H9 (cell line): ENCODE results near the gene PCDH9. TPM values are rescaled to one million over a fixed set of nuclear protein-coding genes. Genes with fewer than 3 reads are reported as not detected.

Experiments
- DNase-seq: peaks from one replicate; pipeline ENCODE4 v3.0.0-alpha.2; 2017
- H2AFZ ChIP-seq: one replicate; pipeline ENCODE4 v1.6.1; 2013; ENCODE audit warnings: mild to moderate bottlenecking, low read length, control low read depth, moderate library complexity
- H2AK5ac ChIP-seq: 2 replicates; pipeline ENCODE4 v1.6.1; 2013; ENCODE audit warnings: low read length, control low read depth, mixed read lengths; ENCODE audit not compliant: insufficient read length
- H2BK120ac ChIP-seq: one replicate; pipeline ENCODE4 v1.6.1; 2013; ENCODE audit warnings: low read depth, mild to moderate bottlenecking, low read length, control low read depth, inconsistent platforms; ENCODE audit not compliant: poor library complexity, severe bottlenecking
- H2BK12ac ChIP-seq: 2 replicates; pipeline ENCODE4 v1.6.1; 2013; ENCODE audit warnings: low read length, control low read depth, mixed read lengths, low read depth; ENCODE audit not compliant: insufficient read length
- H2BK15ac ChIP-seq: 2 replicates; pipeline ENCODE4 v1.6.1; 2013; ENCODE audit warnings: low read depth, low read length, control low read depth
- H2BK20ac ChIP-seq: one replicate; pipeline ENCODE4 v1.6.1; 2013; ENCODE audit warnings: low read depth, mild to moderate bottlenecking, low read length, control low read depth, inconsistent platforms; ENCODE audit not compliant: poor library complexity, severe bottlenecking
- H2BK5ac ChIP-seq: 2 replicates; pipeline ENCODE4 v1.6.1; 2013; ENCODE audit warnings: low read length, control low read depth, mixed read lengths; ENCODE audit not compliant: insufficient read length
- H3K14ac ChIP-seq: 2 replicates; pipeline ENCODE4 v1.6.1; 2013; ENCODE audit warnings: low read length, control low read depth; ENCODE audit not compliant: insufficient read depth
- H3K18ac ChIP-seq: 2 replicates; pipeline ENCODE4 v1.6.1; 2013; ENCODE audit warnings: low read depth, mild to moderate bottlenecking, mixed read lengths, low read length, control low read depth; ENCODE audit not compliant: insufficient read length
- H3K23ac ChIP-seq: 2 replicates; pipeline ENCODE4 v1.6.1; 2013; ENCODE audit warnings: low read length, control low read depth, mixed read lengths, low read depth; ENCODE audit not compliant: insufficient read length
- H3K23me2 ChIP-seq: 2 replicates; pipeline ENCODE4 v1.6.1; 2013; ENCODE audit warnings: low read depth, mild to moderate bottlenecking, mixed read lengths, low read length, control low read depth; ENCODE audit not compliant: insufficient read length, poor library complexity, severe bottlenecking
- H3K27ac ChIP-seq: 2 replicates; pipeline ENCODE4 v1.5.1; 2013; ENCODE audit warnings: low read length, control low read depth, mixed read lengths, low read depth; ENCODE audit not compliant: insufficient read length
- H3K27me3 ChIP-seq: 2 replicates; pipeline ENCODE4 v1.6.1; 2013; ENCODE audit warnings: low read length, control low read depth, inconsistent platforms; ENCODE audit not compliant: insufficient read depth
- H3K4ac ChIP-seq: 2 replicates; pipeline ENCODE4 v1.6.1; 2013; ENCODE audit warnings: low read depth, mild to moderate bottlenecking, control low read depth, inconsistent platforms, low read length, moderate library complexity
- H3K4me1 ChIP-seq: 2 replicates; pipeline ENCODE4 v1.6.1; 2013; ENCODE audit warnings: low read length, control low read depth, inconsistent platforms; ENCODE audit not compliant: insufficient read depth
- H3K4me2 ChIP-seq: 2 replicates; pipeline ENCODE4 v1.6.1; 2013; ENCODE audit warnings: low read length, control low read depth, mixed read lengths; ENCODE audit not compliant: insufficient read length, insufficient read depth
- H3K56ac ChIP-seq: 2 replicates; pipeline ENCODE4 v1.6.1; 2013; ENCODE audit warnings: low read depth, mild to moderate bottlenecking, mixed read lengths, low read length, control low read depth; ENCODE audit not compliant: insufficient read length
- H3K79me1 ChIP-seq: 2 replicates; pipeline ENCODE4 v1.6.1; 2013; ENCODE audit warnings: low read depth, mild to moderate bottlenecking, moderate library complexity, low read length, control low read depth, inconsistent platforms; ENCODE audit not compliant: insufficient read depth, poor library complexity, severe bottlenecking
- H3K79me2 ChIP-seq: 2 replicates; pipeline ENCODE4 v1.6.1; 2013; ENCODE audit warnings: low read length, control low read depth, inconsistent platforms; ENCODE audit not compliant: insufficient read depth
- H3K9ac ChIP-seq: 2 replicates; pipeline ENCODE4 v1.6.1; 2013; ENCODE audit warnings: low read length, control low read depth, mixed read lengths; ENCODE audit not compliant: insufficient read length; ENCODE audit errors: extremely low read depth
- H3K9me3 ChIP-seq: one replicate; pipeline ENCODE4 v1.6.1; 2013; ENCODE audit warnings: low read depth, low read length, inconsistent platforms; ENCODE audit not compliant: control insufficient read depth
- H3T11ph ChIP-seq: one replicate; pipeline ENCODE4 v1.6.1; 2013; ENCODE audit warnings: mild to moderate bottlenecking, low read length, control low read depth, inconsistent platforms
- H4K20me1 ChIP-seq: one replicate; pipeline ENCODE4 v1.6.1; 2013; ENCODE audit not compliant: control insufficient read depth, insufficient read length, insufficient read depth
- H4K5ac ChIP-seq: 2 replicates; pipeline ENCODE4 v1.6.1; 2013; ENCODE audit warnings: low read depth, mild to moderate bottlenecking, mixed read lengths, low read length, control low read depth; ENCODE audit not compliant: insufficient read length
- H4K8ac ChIP-seq: replicated peaks from 2 replicates; pipeline ENCODE4 v1.6.1; 2013; ENCODE audit warnings: low read length, control low read depth, mixed read lengths, low read depth; ENCODE audit not compliant: insufficient read length
- H4K91ac ChIP-seq: 2 replicates; pipeline ENCODE4 v1.6.1; 2013; ENCODE audit warnings: low read depth, mild to moderate bottlenecking, moderate library complexity, mixed read lengths, low read length, control low read depth; ENCODE audit not compliant: insufficient read length
- H3K27ac Mint-ChIP-seq, 3 experiments: 2 replicates in 2 of 3; 3 replicates in 1 of 3; pipeline ENCODE4 v1.8.0; 2020 to 2021; ENCODE audit warnings: mixed read lengths in 3 of 3, mild to moderate bottlenecking in 1 of 3, moderate library complexity in 1 of 3
- H3K27me3 Mint-ChIP-seq: 2 replicates; pipeline ENCODE4 v1.8.0; 2021; ENCODE audit warnings: low read depth, mild to moderate bottlenecking, moderate library complexity, mixed read lengths
- H3K36me3 Mint-ChIP-seq, 3 experiments: 2 replicates in 2 of 3; 3 replicates in 1 of 3; pipeline ENCODE4 v1.8.0; 2020 to 2021; ENCODE audit warnings: low read depth in 3 of 3, mixed read lengths in 3 of 3; ENCODE audit not compliant: insufficient read depth in 1 of 3
- H3K4me1 Mint-ChIP-seq, 2 experiments: 2 replicates each; pipeline ENCODE4 v1.8.0; 2020; ENCODE audit warnings: mixed read lengths in 2 of 2
- H3K4me3 Mint-ChIP-seq, 2 experiments: 2 replicates in 1 of 2; 3 replicates in 1 of 2; pipeline ENCODE4 v1.8.0; 2020 to 2021; ENCODE audit warnings: mild to moderate bottlenecking in 2 of 2, mixed read lengths in 2 of 2, moderate library complexity in 1 of 2
- H3K9me3 Mint-ChIP-seq, 2 experiments: 2 replicates in 1 of 2; 3 replicates in 1 of 2; pipeline ENCODE4 v1.8.0; 2020; ENCODE audit warnings: mild to moderate bottlenecking in 2 of 2, mixed read lengths in 2 of 2, moderate library complexity in 1 of 2
- WGBS: extraction: QIAGEN DNeasy Blood & Tissue Kit; methylation state at CpG from one replicate; pipeline ENCODE4 v1.1.7; 2013; ENCODE audit warnings: missing lambda C conversion rate, low lambda C conversion rate, mixed read lengths; ENCODE audit not compliant: insufficient read length; ENCODE audit errors: extremely low coverage; 5-methylcytosine and 5-hydroxymethylcytosine counted together
- total RNA-seq: library from RNA; stranded (reverse); gene quantifications from 2 replicates; pipeline ENCODE4 v1.2.1, GENCODE V29; 2021
- TF ChIP-seq, protein P1 (sequence below): fragments of 200-600 bp; sonication (generic); conservative IDR thresholded peaks from 3 replicates; pipeline ENCODE4 v1.8.0; 2021; ENCODE audit warnings: antibody characterized with exemption, mild to moderate bottlenecking

The PCDH9 gene
- total RNA-seq, 1 experiment from 2014 or later, result 0.11 TPM

DNA sequence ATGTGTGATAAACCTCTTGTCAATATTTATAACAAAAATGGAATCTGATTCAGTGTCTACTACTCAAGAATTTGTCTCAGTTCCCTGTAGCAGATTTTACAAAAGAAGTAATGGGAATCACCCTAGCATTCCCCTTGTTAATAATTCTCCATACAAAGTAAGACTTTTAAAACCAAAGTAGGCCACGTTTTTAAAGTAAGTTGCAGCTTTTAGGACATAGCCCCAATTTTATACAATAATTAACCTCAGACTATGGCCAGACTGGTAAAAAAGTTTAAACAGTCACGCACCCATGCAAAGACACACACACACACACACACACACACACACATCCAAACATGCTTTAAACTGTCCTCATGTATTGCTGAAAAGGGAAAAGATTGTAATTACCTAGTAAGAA lies 589.9 kb downstream of the PCDH9 start:
- no peaks in the 10 kb centered on the region for H3K9me3 Mint-ChIP-seq
- TF ChIP-seq, protein P1, sequence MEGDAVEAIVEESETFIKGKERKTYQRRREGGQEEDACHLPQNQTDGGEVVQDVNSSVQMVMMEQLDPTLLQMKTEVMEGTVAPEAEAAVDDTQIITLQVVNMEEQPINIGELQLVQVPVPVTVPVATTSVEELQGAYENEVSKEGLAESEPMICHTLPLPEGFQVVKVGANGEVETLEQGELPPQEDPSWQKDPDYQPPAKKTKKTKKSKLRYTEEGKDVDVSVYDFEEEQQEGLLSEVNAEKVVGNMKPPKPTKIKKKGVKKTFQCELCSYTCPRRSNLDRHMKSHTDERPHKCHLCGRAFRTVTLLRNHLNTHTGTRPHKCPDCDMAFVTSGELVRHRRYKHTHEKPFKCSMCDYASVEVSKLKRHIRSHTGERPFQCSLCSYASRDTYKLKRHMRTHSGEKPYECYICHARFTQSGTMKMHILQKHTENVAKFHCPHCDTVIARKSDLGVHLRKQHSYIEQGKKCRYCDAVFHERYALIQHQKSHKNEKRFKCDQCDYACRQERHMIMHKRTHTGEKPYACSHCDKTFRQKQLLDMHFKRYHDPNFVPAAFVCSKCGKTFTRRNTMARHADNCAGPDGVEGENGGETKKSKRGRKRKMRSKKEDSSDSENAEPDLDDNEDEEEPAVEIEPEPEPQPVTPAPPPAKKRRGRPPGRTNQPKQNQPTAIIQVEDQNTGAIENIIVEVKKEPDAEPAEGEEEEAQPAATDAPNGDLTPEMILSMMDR, result no peak

More for the DNA sequence above, 589.9 kb downstream of the PCDH9 start:
- Mint-ChIP-seq H3K4me3 (no peak overlapping the region), H3K27me3 (no peaks in the 10 kb centered on the region), H3K4me1 (peaks cover 3 to 8% of the 10 kb centered on the region in 2 experiments; a peak in 2 of 4 replicates), H3K27ac (no peak overlapping the region), H3K36me3 (no peaks in the 10 kb centered on the region)
- H4K20me1 ChIP-seq, result no peaks in the 10 kb centered on the region
- H2BK120ac ChIP-seq, result no peak overlapping the region
- H3K9me3 ChIP-seq, result no peaks in the 10 kb centered on the region
- H3K4me2 ChIP-seq, result no peak overlapping the region
- no peak overlapping the region for H4K8ac ChIP-seq
- DNase-seq, result no peak
- H4K5ac ChIP-seq, result no peak overlapping the region
- H3K9ac ChIP-seq, result no peak overlapping the region
- H4K91ac ChIP-seq, result no peak overlapping the region
- no peak overlapping the region for H2BK5ac ChIP-seq
- H3K4me1 ChIP-seq, result peaks cover 2% of the 10 kb centered on the region; the same call in 1 of the 2 replicates
- no peak overlapping the region for H2AK5ac ChIP-seq
- no CpG with 5 or more reads among the region's 2 CpGs for WGBS
- no peak overlapping the region for H3K4ac ChIP-seq
- no peak overlapping the region for H3K14ac ChIP-seq
- H3K27ac ChIP-seq, result no peak overlapping the region
- H3K27me3 ChIP-seq, result no peaks in the 10 kb centered on the region
- no peaks in the 10 kb centered on the region for H3K79me1 ChIP-seq
- no peak overlapping the region for H2BK12ac ChIP-seq
- no peak overlapping the region for H3K23ac ChIP-seq
- H2BK20ac ChIP-seq, result no peak overlapping the region
- H3T11ph ChIP-seq, result no peak overlapping the region
- H3K79me2 ChIP-seq, result no peaks in the 10 kb centered on the region
- H3K56ac ChIP-seq, result no peak overlapping the region
- no peak overlapping the region for H2BK15ac ChIP-seq
- no peaks in the 10 kb centered on the region for H3K23me2 ChIP-seq
- H3K18ac ChIP-seq, result no peak overlapping the region
- no peak overlapping the region for H2AFZ ChIP-seq
